ENCODE data around the gene RAD54L.

- TF ChIP-seq RAD21 (conservative IDR thresholded peaks at IDR 0.05) = no peak
- no peak for TF ChIP-seq CTCF (IDR thresholded peaks at IDR 0.05; ENCODE audit: poor library complexity, severe bottlenecking)
- TF ChIP-seq POLR2AphosphoS5 (IDR thresholded peaks at IDR 0.05) = no peak
- TF ChIP-seq EZH2 (IDR thresholded peaks at IDR 0.05; ENCODE audit: borderline replicate concordance, insufficient read depth, low read length, poor library complexity, severe bottlenecking) = no peak
- no peak for TF ChIP-seq REST (IDR thresholded peaks at IDR 0.05; ENCODE audit: borderline replicate concordance)
- TF ChIP-seq MXI1 (conservative IDR thresholded peaks at IDR 0.05; ENCODE audit: poor library complexity, severe bottlenecking) = no peak
These were observed 22.6 kb upstream of the RAD54L start for GRCh38 chr1:46224966-46225365.
